ENCODE data around the gene PGAP6.

PGAP6 gene

DNA sequence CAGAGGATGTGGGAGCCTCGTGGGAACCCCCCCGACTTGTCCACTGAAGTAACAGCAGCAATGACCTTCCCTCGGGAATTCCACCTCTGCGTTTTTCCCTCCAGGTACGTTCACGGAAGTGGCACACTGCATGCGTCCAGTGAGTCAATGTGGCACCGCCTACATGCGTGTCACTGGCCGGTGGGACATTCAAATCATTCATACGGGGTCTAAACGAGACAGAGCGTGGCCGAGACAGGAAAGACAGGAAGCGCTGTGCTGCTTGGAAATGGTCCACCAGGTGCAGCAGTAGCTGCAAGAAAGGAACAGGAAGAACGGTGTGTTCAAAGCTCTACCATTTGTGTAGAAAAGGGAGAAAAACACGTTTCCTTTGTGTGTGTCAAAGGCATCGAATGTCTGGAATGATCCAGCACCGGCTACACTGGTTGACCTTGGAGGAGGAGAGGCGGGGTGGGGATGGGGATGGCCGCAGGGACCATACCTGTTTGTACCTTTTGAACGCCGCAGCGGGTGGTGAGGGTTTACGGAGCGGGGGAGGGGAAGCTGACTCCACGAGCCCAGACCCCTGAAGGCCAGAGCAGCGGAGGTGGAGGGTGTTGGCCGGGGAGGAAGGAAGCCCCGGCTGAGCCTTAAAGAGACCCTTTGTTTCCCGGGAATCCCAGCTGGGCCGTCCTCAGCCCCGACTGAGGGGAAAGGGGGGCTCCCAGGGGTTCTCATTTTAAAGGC lies 1.7 kb upstream of the PGAP6 start:
- peaks cover 18% of the 10 kb centered on the region for H4K20me1 ChIP-seq (ENCODE audit: insufficient read depth, low read length)
- H3K4me1 ChIP-seq (ENCODE audit: insufficient read depth, low read length): peaks cover 36% of the 10 kb centered on the region
- H3K27ac ChIP-seq (ENCODE audit: low read length): no peak overlapping the region
- no peaks in the 10 kb centered on the region for H3K27me3 ChIP-seq (ENCODE audit: insufficient read depth, low read length, poor library complexity)
- peaks cover 35% of the 10 kb centered on the region for H3K79me2 ChIP-seq (ENCODE audit: insufficient read depth, low read length)
- DNase-seq: no peak
- peak overlapping the region; percentile 93; the same call in 1 of the 2 replicates for H3K4me2 ChIP-seq (ENCODE audit: insufficient read depth, low read length)
- H3K36me3 ChIP-seq (ENCODE audit: insufficient read depth, low read length): 0 out of 2 replicates have a peak, but pooled peaks cover 5% of the 10 kb centered on the region
- no peak overlapping the region; the same call in 1 of the 2 replicates for H3K9ac ChIP-seq (ENCODE audit: low read depth, low read length)
- no peak for TF ChIP-seq EZH2 (IDR thresholded peaks at IDR 0.05; ENCODE audit: borderline replicate concordance, low read depth, low read length, severe bottlenecking)
- TF ChIP-seq, protein P1, sequence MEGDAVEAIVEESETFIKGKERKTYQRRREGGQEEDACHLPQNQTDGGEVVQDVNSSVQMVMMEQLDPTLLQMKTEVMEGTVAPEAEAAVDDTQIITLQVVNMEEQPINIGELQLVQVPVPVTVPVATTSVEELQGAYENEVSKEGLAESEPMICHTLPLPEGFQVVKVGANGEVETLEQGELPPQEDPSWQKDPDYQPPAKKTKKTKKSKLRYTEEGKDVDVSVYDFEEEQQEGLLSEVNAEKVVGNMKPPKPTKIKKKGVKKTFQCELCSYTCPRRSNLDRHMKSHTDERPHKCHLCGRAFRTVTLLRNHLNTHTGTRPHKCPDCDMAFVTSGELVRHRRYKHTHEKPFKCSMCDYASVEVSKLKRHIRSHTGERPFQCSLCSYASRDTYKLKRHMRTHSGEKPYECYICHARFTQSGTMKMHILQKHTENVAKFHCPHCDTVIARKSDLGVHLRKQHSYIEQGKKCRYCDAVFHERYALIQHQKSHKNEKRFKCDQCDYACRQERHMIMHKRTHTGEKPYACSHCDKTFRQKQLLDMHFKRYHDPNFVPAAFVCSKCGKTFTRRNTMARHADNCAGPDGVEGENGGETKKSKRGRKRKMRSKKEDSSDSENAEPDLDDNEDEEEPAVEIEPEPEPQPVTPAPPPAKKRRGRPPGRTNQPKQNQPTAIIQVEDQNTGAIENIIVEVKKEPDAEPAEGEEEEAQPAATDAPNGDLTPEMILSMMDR (IDR thresholded peaks at IDR 0.05; ENCODE audit: borderline replicate concordance, extremely low read depth, low read length, poor library complexity, severe bottlenecking): no peak
- no peaks in the 10 kb centered on the region for H3K9me3 ChIP-seq (ENCODE audit: insufficient read depth, low read length, severe bottlenecking)
- H2AFZ ChIP-seq (ENCODE audit: low read depth, low read length): no peak overlapping the region
- ATAC-seq (ENCODE audit: insufficient read depth, low read depth): no peak
- no peak overlapping the region for H3K4me3 ChIP-seq (ENCODE audit: low read depth in 1 of 2, low read length in 2 of 2)

DNA sequence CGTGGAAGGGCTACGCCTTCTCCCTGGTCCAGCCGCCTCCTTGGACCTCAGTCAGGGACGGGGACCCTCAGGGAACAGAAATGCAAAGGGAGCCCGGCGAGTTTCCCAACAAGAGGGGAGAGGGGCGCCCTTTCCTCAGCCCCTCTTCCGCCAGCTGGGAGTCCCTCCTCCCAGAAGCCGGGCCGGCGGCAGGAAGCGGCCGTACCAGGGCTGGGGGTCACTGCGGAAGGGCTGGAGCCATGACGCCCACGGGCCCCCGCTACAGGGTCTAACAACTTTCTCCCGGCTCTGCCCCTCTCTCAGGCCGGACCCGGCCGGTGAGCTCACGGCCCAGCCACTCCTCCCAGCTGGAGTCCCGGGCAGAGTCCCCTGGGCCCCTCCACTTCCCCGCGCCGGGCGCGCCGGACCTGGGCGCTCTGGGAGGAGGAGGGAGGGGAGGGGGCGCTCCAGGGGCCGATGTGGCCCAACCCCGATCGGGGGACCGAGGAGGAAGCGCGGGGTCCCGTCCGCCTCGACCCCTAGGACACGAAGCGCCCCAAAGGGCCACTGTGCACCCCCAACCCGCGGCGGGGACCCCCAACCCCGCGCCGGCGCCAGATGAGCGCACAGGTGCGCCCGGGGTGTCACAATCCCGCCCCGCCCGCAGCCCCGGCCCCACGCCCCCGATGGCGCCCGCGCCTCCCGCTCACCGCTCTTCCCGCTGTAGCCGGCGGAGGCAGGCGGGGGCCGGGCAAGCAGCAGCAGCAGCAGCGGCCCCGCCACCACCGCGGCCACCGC lies 578 bp downstream of the PGAP6 start:
- H4K20me1 ChIP-seq (ENCODE audit: insufficient read depth, low read length): peaks cover 23% of the 10 kb centered on the region
- ATAC-seq (ENCODE audit: insufficient read depth, low read depth): peak; percentile 50
- peaks cover 21% of the 10 kb centered on the region for H3K36me3 ChIP-seq (ENCODE audit: insufficient read depth, low read length)
- peak; percentile 37 for DNase-seq
- peak overlapping the region; percentile 64 for H2AFZ ChIP-seq (ENCODE audit: low read depth, low read length)
- peak overlapping the region; percentile 74 for H3K9ac ChIP-seq (ENCODE audit: low read depth, low read length)
- H3K4me3 ChIP-seq (ENCODE audit: low read depth in 1 of 2, low read length in 2 of 2): peak overlapping the region; percentile 70 to 84; a peak in 3 of 4 replicates
- H3K9me3 ChIP-seq (ENCODE audit: insufficient read depth, low read length, severe bottlenecking): no peaks in the 10 kb centered on the region
- peak overlapping the region; percentile 37; the same call in 1 of the 2 replicates for H3K27ac ChIP-seq (ENCODE audit: low read length)
- peaks cover 36% of the 10 kb centered on the region for H3K4me1 ChIP-seq (ENCODE audit: insufficient read depth, low read length)
- peaks cover 36% of the 10 kb centered on the region for H3K79me2 ChIP-seq (ENCODE audit: insufficient read depth, low read length)
- peak overlapping the region; percentile 76 for H3K4me2 ChIP-seq (ENCODE audit: insufficient read depth, low read length)
- H3K27me3 ChIP-seq (ENCODE audit: insufficient read depth, low read length, poor library complexity): no peaks in the 10 kb centered on the region
- TF ChIP-seq EZH2 (IDR thresholded peaks at IDR 0.05; ENCODE audit: borderline replicate concordance, low read depth, low read length, severe bottlenecking): no peak

DNA sequence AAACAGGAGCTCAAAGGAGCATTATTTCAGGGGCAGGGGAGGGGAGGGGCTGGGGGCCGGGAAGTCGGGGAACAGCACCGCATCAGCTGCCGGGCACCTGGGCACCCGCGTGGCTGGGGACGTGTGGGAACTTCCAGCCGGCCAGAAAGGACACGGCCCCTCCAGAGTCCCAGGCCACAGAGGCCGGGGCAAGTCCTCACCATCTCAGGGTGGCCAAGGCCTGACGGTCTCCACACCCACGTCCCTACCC lies 1.1 kb downstream of the PGAP6 start:
- Histone ChIP-seq H3K9ac (ENCODE audit: low read depth, low read length) (peak overlapping the region; percentile 74), H2AFZ (ENCODE audit: low read depth, low read length) (no peak overlapping the region), H3K27me3 (ENCODE audit: insufficient read depth, low read length, poor library complexity) (no peaks in the 10 kb centered on the region), H3K9me3 (ENCODE audit: insufficient read depth, low read length, severe bottlenecking) (no peaks in the 10 kb centered on the region), H3K27ac (ENCODE audit: low read length) (no peak overlapping the region), H3K36me3 (ENCODE audit: insufficient read depth, low read length) (peaks cover 26% of the 10 kb centered on the region), H3K4me3 (ENCODE audit: low read depth in 1 of 2, low read length in 2 of 2) (peak overlapping the region; percentile 70 to 84; a peak in 3 of 4 replicates), H3K4me1 (ENCODE audit: insufficient read depth, low read length) (peaks cover 36% of the 10 kb centered on the region), H4K20me1 (ENCODE audit: insufficient read depth, low read length) (peaks cover 23% of the 10 kb centered on the region), H3K4me2 (ENCODE audit: insufficient read depth, low read length) (peak overlapping the region; percentile 76), H3K79me2 (ENCODE audit: insufficient read depth, low read length) (peaks cover 36% of the 10 kb centered on the region)
- ATAC-seq (ENCODE audit: insufficient read depth, low read depth): no peak
- no peak for DNase-seq
- TF ChIP-seq EZH2 (IDR thresholded peaks at IDR 0.05; ENCODE audit: borderline replicate concordance, low read depth, low read length, severe bottlenecking): no peak
- TF ChIP-seq, protein P1 (IDR thresholded peaks at IDR 0.05; ENCODE audit: borderline replicate concordance, extremely low read depth, low read length, poor library complexity, severe bottlenecking): no peak

Data from DND-41 (cell line).